Ecto neural progenitor cell (in vitro differentiated cells): ENCODE measurements around the gene TMOD2.

Experiments
- DNase-seq: peaks from one replicate; pipeline ENCODE4 v3.0.0-alpha.2; 2018; ENCODE audit warnings: low spot score

Gene TMOD2

GRCh38 chr15:51861557-51862359 is 110.4 kb downstream of the TMOD2 start:
- no peak for DNase-seq

- no peak for DNase-seq
Observed at GRCh38 chr15:51863131-51863530, 111.7 kb downstream of the TMOD2 start.

- no peak for DNase-seq
Observed at GRCh38 chr15:51864408-51865056, 113.1 kb downstream of the TMOD2 start.

GRCh38 chr15:51865317-51865716 is 113.9 kb downstream of the TMOD2 start:
- no peak for DNase-seq
